HG03196 (cell line): ENCODE results near the gene TRANK1.

Experiments used
- ATAC-seq: cut with Tn5 transposase; IDR thresholded peaks from one replicate; pipeline ENCODE4 v1.9.1; 2021; ENCODE audit not compliant: unreplicated experiment

The TRANK1 gene

DNA sequence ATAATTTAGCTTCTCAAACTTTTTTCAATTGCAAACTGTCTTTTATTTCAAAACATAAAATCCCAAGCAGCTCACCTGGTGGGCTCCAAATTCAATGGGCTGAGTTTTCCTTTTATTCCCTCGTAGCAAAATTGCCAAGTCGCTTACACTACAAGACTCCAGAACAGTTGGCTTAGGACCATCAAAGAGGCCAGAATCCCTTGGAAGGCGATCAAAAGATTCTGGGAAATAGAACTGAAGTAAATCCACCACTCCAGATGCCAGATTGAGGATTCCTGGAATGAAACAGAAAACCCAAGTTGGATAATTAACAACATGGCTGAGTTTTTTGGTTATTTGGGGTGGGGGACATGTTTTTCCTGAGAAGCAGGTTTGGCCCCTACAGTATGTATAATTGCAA is 92.8 kb downstream of the TRANK1 start:
- no peak for ATAC-seq

GRCh38 chr3:36850743-36851142 is 94.1 kb downstream of the TRANK1 start:
- ATAC-seq, result no peak

DNA sequence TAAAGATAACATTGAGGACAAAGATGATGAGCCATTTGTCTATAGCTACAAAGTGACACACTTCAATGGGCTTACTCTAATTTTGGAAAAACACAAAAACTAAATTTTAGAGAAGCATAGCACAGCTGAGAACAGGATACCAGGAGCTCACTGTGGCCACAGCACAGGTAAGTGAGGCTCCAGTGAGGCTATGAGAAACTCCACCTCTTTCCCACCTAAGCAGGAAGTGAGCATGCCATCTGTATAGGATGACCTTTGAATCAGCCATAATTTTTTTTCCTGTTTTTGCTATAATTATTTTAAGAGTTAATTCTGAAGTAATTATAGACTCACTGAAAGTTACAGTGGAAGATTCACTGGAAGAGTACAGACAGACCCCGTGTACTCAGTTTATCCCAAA is 98.4 kb downstream of the TRANK1 start:
- ATAC-seq, result no peak

DNA sequence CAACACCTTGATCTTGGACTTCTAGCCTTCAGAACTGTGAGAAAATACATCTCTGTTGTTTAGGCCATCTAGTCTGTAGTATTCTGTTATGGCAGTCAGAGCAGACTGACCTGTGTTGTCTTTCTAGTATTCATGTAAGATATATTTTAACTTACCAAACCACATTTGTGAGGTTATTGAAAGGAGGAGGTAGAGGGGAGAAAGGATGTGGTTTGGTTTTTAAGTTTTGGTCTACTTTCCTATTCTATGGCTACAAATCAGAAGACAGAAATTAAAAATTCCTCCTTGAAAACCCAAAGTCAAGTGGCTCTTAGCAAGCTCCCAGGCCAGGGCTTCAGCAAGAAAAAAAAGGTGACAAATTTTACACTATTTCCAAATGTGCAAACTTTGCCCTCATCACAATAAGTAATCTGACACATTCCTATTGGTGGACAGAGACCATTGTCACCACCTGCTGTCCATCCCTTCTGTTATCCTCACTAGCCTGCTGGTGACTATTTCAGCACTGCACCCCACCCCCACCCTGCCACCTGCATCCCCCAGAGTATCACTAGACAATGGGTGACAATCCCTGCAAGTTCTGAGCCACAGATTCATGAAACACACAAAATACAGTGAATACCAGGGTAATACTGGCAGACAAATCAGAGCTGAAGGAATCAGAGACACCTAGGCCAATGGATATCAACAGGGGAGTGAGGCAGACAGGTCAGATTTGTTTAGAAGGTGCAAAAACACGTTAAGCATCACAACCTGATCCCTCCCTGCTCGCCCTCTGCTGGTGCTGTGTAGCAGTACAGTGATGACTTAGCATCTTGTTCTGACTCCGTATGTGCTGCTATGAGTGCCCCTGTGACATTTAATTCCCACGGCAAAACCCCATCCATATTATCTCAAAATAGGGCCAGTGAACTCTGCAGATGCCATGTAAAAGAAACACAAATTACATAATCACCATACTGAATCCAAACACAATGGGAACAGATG is 101.5 kb downstream of the TRANK1 start:
- peak; percentile 73 for ATAC-seq

- no peak for ATAC-seq
Measured at GRCh38 chr3:36842275-36842674, 102.6 kb downstream of the TRANK1 start.

DNA sequence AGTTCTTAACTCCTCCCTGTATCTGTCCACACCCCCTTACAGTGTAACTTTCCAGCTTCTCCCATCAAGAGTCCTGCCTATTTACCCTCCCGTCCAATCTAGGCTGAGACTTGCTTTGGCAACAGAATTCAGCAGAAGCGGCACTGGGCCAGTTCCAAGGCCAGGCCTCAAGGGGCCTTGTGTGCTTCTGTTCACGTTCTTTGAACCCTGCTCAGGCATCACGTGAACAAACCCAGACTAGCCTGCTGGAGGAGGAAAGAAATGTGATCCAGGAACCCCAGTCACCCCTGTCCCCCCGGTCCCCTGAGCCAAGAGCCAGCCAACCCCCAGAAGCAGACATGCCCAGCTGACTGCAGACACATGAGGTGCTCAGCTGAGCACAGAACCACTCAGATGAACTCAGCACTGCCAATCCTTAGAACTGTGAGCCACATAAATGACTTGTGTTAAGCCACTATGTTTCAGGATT is 104.4 kb downstream of the TRANK1 start:
- no peak for ATAC-seq

- no peak for ATAC-seq
Measured at GRCh38 chr3:36837089-36837488, 107.8 kb downstream of the TRANK1 start.

GRCh38 chr3:36833160-36833814 is 111.6 kb downstream of the TRANK1 start:
- ATAC-seq, result no peak

DNA sequence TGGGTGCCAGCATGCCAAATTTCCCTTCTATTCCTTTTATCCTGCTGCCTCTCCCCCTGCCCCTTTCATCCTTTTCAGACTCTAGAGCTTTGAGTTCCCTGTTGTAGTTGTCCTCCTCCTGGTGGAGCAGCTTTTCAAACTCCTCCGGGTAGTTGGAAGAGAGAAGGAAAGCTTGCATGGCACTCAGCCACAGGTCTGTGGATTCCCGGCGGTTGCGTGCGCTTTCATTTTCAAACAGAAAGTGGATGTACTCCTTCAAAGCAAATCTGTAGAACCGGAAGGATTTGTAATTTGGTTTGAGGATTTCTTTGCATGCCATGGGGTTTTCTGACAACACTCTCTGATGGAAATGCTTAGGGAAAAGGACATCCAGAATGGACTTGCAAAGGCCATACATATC is 112.4 kb downstream of the TRANK1 start:
- no peak for ATAC-seq

DNA sequence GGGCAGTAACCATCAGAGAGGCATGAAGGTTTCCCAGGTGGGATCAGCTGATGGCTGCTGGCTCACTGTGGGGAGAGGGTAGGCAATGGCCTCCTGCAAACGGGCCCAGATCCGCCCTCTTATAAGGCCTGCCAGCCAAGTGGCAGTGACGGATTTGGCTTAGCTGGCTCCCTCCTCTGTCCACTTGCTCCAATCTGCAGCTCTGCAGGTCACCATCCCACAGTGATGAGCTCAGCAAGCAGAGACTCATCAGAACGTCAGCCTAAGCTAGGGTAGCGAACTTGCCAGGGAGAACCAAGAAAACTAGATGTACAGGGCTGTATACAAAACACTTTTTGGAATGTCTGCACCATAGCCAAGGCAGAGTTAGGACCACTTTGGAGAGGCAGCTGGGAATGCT is 117.7 kb downstream of the TRANK1 start:
- no peak for ATAC-seq

DNA sequence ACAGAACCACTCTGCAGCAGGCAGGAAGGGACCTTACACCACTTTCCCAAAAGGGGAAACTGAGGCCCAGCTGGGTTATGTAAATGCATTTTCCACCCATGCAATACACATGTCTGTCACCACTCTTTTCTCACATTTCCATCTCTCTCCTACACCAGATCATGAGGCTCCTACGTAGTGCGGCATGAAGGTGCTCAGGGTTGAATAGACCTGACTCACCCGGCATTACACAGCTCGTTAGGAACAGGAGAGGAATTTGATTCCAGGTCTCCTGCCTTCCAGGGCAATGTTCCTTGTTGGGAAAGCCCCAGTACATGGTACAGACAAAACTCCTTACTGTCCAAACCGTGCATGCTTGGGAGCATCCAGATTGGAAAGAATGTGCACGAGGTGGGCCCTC is 118.6 kb downstream of the TRANK1 start:
- no peak for ATAC-seq

- no peak for ATAC-seq
Measured at GRCh38 chr3:36824443-36824842, 120.4 kb downstream of the TRANK1 start.

GRCh38 chr3:36823806-36824205 is 121.0 kb downstream of the TRANK1 start:
- no peak for ATAC-seq

DNA sequence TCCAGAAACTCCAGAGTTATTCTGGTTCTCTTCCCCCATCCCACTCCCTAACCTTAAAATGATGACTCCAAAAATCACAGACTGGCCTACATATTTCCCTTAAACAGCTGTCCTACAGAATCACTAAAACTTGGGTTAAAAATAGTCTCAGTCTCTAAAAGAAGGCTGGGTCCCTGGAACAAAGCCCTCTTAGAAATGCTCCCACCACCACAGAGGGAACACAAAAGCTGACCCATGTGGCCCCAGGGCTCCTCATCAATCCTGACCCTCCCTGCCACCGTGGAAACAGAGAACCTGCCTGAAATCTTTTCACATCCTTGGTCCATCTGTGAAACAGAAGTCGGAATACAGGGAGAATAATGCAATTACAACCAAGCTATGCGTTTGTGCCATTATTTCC is 124.8 kb downstream of the TRANK1 start:
- no peak for ATAC-seq

GRCh38 chr3:36817806-36818533 is 126.9 kb downstream of the TRANK1 start:
- ATAC-seq, result no peak

GRCh38 chr3:36815375-36815774 is 129.5 kb downstream of the TRANK1 start:
- no peak for ATAC-seq

DNA sequence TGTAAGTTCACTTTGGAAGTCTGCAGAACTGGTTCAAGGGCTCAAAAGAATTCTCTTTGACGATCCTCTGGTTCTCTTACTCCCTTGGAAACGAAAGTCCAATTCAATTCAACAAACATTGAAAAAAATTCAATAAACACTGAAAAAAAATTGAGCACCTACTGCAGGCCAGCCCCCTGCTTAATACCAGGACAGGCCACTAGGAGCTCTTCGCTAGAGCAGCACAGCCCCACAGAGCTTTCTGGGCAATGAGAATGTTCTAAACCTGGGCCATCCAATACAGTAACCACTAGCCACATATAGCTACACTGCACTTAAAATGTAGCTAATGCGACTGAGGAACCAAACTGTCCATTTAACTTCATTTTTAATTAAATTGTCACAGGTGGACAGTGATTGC is 130.1 kb downstream of the TRANK1 start:
- no peak for ATAC-seq

GRCh38 chr3:36814066-36814717 is 130.7 kb downstream of the TRANK1 start:
- ATAC-seq, result no peak

- no peak for ATAC-seq
Measured at GRCh38 chr3:36813305-36813704, 131.5 kb downstream of the TRANK1 start.

- no peak for ATAC-seq
Measured at GRCh38 chr3:36812240-36812639, 132.6 kb downstream of the TRANK1 start.

GRCh38 chr3:36811768-36812167 is 133.1 kb downstream of the TRANK1 start:
- ATAC-seq, result no peak
